ENCODE data around the gene EFEMP2. TPM values are rescaled to one million over a fixed set of nuclear protein-coding genes. Genes with fewer than 3 reads are reported as not detected.

Gene EFEMP2
- total RNA-seq, 1 experiment from 2014 or later, result 23.7 TPM

- peak overlapping the region; percentile 87 for H3K27ac ChIP-seq (ENCODE audit: low read length)
- no peaks in the 10 kb centered on the region for H3K9me3 ChIP-seq (ENCODE audit: control insufficient read depth, insufficient read depth, low read depth, low read length)
- ATAC-seq (peak; percentile 20), DNase-seq (ENCODE audit: low read depth, low spot score) (no peak)
- in situ Hi-C loops (cut with HindIII; ENCODE audit: low pct_unique_long_range_greater_than_20kb, low sequenced_read_pairs), result no loop called here
- POLR2A ChIA-PET, result interaction anchor here (0.5 to 2.2 kb wide), 6 partner anchors 15 to 1490 kb away, joined by 3 to 8 read pairs (median 4); no protein-coding TSS in a partner anchor
- TSS peak; percentile 95 for BruUV-seq (replicated peaks)
- H3K36me3 ChIP-seq (ENCODE audit: control insufficient read depth, insufficient read depth, low read length), result no peaks in the 10 kb centered on the region; the same call in 1 of the 2 replicates
- H3K4me3 ChIP-seq (ENCODE audit: low read depth in 2 of 2, low read length in 2 of 2), result peak overlapping the region; percentile 88 to 93
- peaks cover 71% of the 10 kb centered on the region for H3K4me1 ChIP-seq (ENCODE audit: control insufficient read depth, insufficient read depth, low read length)
- no peak for TF ChIP-seq TCF7L2 (IDR thresholded peaks at IDR 0.05; ENCODE audit: low read depth, low read length)
- peak; percentile 96 for TF ChIP-seq POLR2AphosphoS5 (IDR thresholded peaks at IDR 0.05; ENCODE audit: low read depth, low read length)
- peak in 1 of 2 experiments; percentile 72; a peak in 1 of 4 replicates for TF ChIP-seq REST (IDR thresholded peaks at IDR 0.05; ENCODE audit: insufficient read depth in 1 of 2, low read depth in 2 of 2, low read length in 1 of 2)
- TF ChIP-seq SIN3A (IDR thresholded peaks at IDR 0.05; ENCODE audit: borderline replicate concordance, insufficient read depth, low read depth, low read length), result peak; percentile 95
- peak; percentile 84 for TF ChIP-seq CTCF (IDR thresholded peaks at IDR 0.05)
- CTCF ChIA-PET, result interaction anchor here (0.9 to 1.1 kb wide), 3 partner anchors 21 to 180 kb away, joined by 3 read pairs; no protein-coding TSS in a partner anchor
- intact Hi-C loops (cut with micrococcal nuclease; ENCODE audit: unreplicated experiment), result no loop called here
- no peaks in the 10 kb centered on the region for H3K27me3 ChIP-seq (ENCODE audit: control insufficient read depth, insufficient read depth, low read length)
These were observed 18.9 kb upstream of the EFEMP2 start for GRCh38 chr11:65891219-65892136.

DNA sequence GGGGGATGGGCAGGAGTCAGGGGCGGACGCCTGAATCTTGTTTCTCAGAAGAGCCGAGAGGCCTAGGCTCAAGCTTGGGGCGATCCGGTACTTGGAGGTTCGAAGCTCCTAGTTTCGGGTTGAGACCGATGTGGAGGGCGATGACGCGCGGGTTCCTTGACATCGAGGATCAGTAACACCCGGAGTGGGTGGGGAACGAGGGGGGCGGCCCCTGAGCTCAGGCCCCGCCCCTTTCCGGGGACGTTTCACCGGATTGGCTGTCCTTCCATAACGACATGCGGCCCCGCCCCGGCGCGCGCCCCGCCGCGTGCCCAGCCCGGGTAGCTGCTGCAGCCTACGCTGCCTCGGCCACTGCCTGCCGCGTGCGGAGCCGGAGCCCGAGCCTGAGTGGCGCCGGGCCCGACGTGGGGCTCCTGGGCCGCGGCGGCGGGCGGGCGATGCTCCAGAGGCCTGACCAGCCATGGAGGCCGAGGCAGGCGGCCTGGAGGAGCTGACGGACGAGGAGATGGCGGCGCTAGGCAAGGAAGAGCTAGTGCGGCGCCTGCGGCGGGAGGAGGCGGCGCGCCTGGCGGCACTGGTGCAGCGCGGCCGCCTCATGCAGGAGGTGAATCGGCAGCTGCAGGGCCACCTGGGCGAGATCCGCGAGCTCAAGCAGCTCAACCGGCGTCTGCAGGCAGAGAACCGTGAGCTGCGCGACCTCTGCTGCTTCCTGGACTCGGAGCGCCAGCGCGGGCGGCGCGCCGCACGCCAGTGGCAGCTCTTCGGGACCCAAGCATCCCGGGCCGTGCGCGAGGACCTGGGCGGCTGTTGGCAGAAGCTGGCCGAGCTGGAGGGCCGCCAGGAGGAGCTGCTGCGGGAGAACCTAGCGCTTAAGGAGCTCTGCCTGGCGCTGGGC is 18.0 kb upstream of the EFEMP2 start, which contains the start of gene CCDC85B:
Gene CCDC85B, plus strand, starts transcription at position 350 of the 895 bp plus-strand sequence. Its CDS starts 111 bp downstream, at position 461.
- Histone ChIP-seq H3K27me3 (ENCODE audit: control insufficient read depth, insufficient read depth, low read length) (no peaks in the 10 kb centered on the region), H3K9me3 (ENCODE audit: control insufficient read depth, insufficient read depth, low read depth, low read length) (no peaks in the 10 kb centered on the region), H3K36me3 (ENCODE audit: control insufficient read depth, insufficient read depth, low read length) (no peaks in the 10 kb centered on the region; the same call in 1 of the 2 replicates), H3K4me1 (ENCODE audit: control insufficient read depth, insufficient read depth, low read length) (peaks cover 67% of the 10 kb centered on the region), H3K27ac (ENCODE audit: low read length) (peak within 1 kb of the TSS; percentile 98), H3K4me3 (ENCODE audit: low read depth in 2 of 2, low read length in 2 of 2) (peak within 1 kb of the TSS; percentile 88 to 93)
- peak; percentile 45 for ATAC-seq
- in situ Hi-C loops (cut with HindIII; ENCODE audit: low pct_unique_long_range_greater_than_20kb, low sequenced_read_pairs) (no loop called here), intact Hi-C loops (cut with micrococcal nuclease; ENCODE audit: unreplicated experiment) (no loop called here)
- ChIA-PET POLR2A (interaction anchor here (0.5 to 2.2 kb wide), 13 partner anchors 9 to 163 kb away, joined by 3 to 13 read pairs (median 4); partner anchors contain the start of genes FOSL1 and MUS81), CTCF (interaction anchor here (0.6 to 2.4 kb wide), 6 partner anchors 22 to 232 kb away, joined by 3 to 10 read pairs (median 4); partner anchors contain the start of gene MUS81)
- TF ChIP-seq REST (IDR thresholded peaks at IDR 0.05; ENCODE audit: insufficient read depth in 1 of 2, low read depth in 2 of 2, low read length in 1 of 2) (no peak), POLR2AphosphoS5 (IDR thresholded peaks at IDR 0.05; ENCODE audit: low read depth, low read length) (peak; percentile 76), CTCF (IDR thresholded peaks at IDR 0.05) (peak; percentile 36), TCF7L2 (IDR thresholded peaks at IDR 0.05; ENCODE audit: low read depth, low read length) (peak; percentile 0; the same call in 1 of the 2 replicates), SIN3A (IDR thresholded peaks at IDR 0.05; ENCODE audit: borderline replicate concordance, insufficient read depth, low read depth, low read length) (peak; percentile 86)
- BruUV-seq (replicated peaks), result no TSS peak
- DNase-seq (ENCODE audit: low read depth, low spot score), result no peak

All from Panc1 (cell line).